Aorta (tissue), 5 donors: ENCODE data around the gene MAP3K19. TPM values are rescaled to one million over a fixed set of nuclear protein-coding genes. Genes with fewer than 3 reads are reported as not detected.

Experiments used
- ATAC-seq: fragments of 200-7000 bp; cut with Tn5 transposase; one replicate; pipeline ENCODE4 v1.9.1; 2022; ENCODE audit warnings: moderate library complexity; ENCODE audit not compliant: low FRiP score
- DNase-seq, 2 donors: peaks; one replicate each; pipeline ENCODE4 v3.0.0-alpha.2; 2020
- H3K27ac ChIP-seq, 2 donors: one replicate each; pipeline ENCODE4 v1.5.1; 2013; ENCODE audit warnings: low read length in 2 of 2, mild to moderate bottlenecking in 2 of 2, moderate library complexity in 2 of 2, control low read depth in 1 of 2, inconsistent platforms in 1 of 2, low read depth in 1 of 2
- H3K27me3 ChIP-seq, 2 donors: one replicate each; pipeline ENCODE4 v1.6.1; 2013; ENCODE audit warnings: control low read depth in 1 of 2, low read length in 1 of 2, mild to moderate bottlenecking in 1 of 2, moderate library complexity in 1 of 2; ENCODE audit not compliant: insufficient read depth in 2 of 2, control insufficient read depth in 1 of 2
- H3K36me3 ChIP-seq, 2 donors: one replicate each; pipeline ENCODE4 v1.6.1; 2013; ENCODE audit warnings: control low read depth in 1 of 2, low read length in 1 of 2, mild to moderate bottlenecking in 1 of 2; ENCODE audit not compliant: insufficient read depth in 2 of 2, control insufficient read depth in 1 of 2
- H3K4me1 ChIP-seq, 2 donors: one replicate each; pipeline ENCODE4 v1.6.1; 2013; ENCODE audit warnings: low read length in 2 of 2, control low read depth in 1 of 2, mild to moderate bottlenecking in 1 of 2, moderate library complexity in 1 of 2; ENCODE audit not compliant: insufficient read depth in 2 of 2, control insufficient read depth in 1 of 2
- H3K4me3 ChIP-seq, 2 donors: one replicate each; pipeline ENCODE4 v1.5.1; 2013; ENCODE audit warnings: low read length in 2 of 2, control low read depth in 1 of 2, mild to moderate bottlenecking in 1 of 2
- H3K9me3 ChIP-seq: one replicate; pipeline ENCODE4 v1.6.1; 2013; ENCODE audit warnings: mild to moderate bottlenecking, low read length; ENCODE audit not compliant: control insufficient read depth
- WGBS, 2 donors: extraction: QIAGEN DNeasy Blood & Tissue Kit; methylation state at CpG; one replicate each; pipeline ENCODE4 v1.1.7; 2013; 5-methylcytosine and 5-hydroxymethylcytosine counted together
- intact Hi-C, 2 donors: fragments of 100-400 bp; cut with DNase I; formaldehyde crosslinking; loops; one replicate each; pipeline versions ENCODE4 v1.14.2 to v1.15.0; 2022
- polyA plus RNA-seq, 2 donors: library from polyadenylated mRNA; stranded (reverse); fragments of 200-250 nt; gene quantifications; one replicate each; pipeline ENCODE4 v1.2.3, GENCODE V29; 2013
- total RNA-seq, 2 donors: library from RNA; stranded (reverse); fragmentation: NEBNext Ultra II Directional; extraction: Animal tissue kit (Norgen Biotek cat#: 25700); gene quantifications; one replicate each; pipeline ENCODE4 v1.2.1, GENCODE V29; 2021
- donor health status: healthy with polysubstance abuse.
- donor health status: Bipolar disorder and iron deficiency.
- donor health status: DM: no; HTN: no; CAD: no.
- donor health status: DM: no; HTN: no; CAD: no.
- donor health status: DM: yes; HTN: yes; CAD: no.

MAP3K19 gene
- total and polyA plus RNA-seq, 4 donors: not detected

- ATAC-seq: no peak
These were observed 31.2 kb upstream of the MAP3K19 start for GRCh38 chr2:135078417-135078816.

GRCh38 chr2:135076556-135076955 is 29.3 kb upstream of the MAP3K19 start:
- DNase-seq (no peak), ATAC-seq (no peak)
- 97 to 98% methylated on average over 2 of the region's 2 CpGs for WGBS, 2 donors
- no peaks in the 10 kb centered on the region for H3K27me3 ChIP-seq
- H3K36me3 ChIP-seq: no peaks in the 10 kb centered on the region
- no peaks in the 10 kb centered on the region for H3K9me3 ChIP-seq
- no peak overlapping the region for H3K27ac ChIP-seq
- peaks cover 2 to 4% of the 10 kb centered on the region in 2 donors for H3K4me1 ChIP-seq
- intact Hi-C loops: no loop called here
- no peak overlapping the region for H3K4me3 ChIP-seq

More at GRCh38 chr2:135078417-135078816, 31.2 kb upstream of the MAP3K19 start:
- DNase-seq: no peak
- intact Hi-C loops: no loop called here
- H3K36me3 ChIP-seq: no peaks in the 10 kb centered on the region
- no peaks in the 10 kb centered on the region for H3K9me3 ChIP-seq
- no peak overlapping the region for H3K4me3 ChIP-seq
- no peaks in the 10 kb centered on the region for H3K27me3 ChIP-seq
- H3K27ac ChIP-seq: no peak overlapping the region
- H3K4me1 ChIP-seq: peaks cover under 1 to 2% of the 10 kb centered on the region in 2 donors

GRCh38 chr2:135074216-135074615 is 27.0 kb upstream of the MAP3K19 start:
- H3K4me1 ChIP-seq: peaks cover 0 to 4% of the 10 kb centered on the region in 2 donors
- no peaks in the 10 kb centered on the region for H3K36me3 ChIP-seq
- ATAC-seq (no peak), DNase-seq (no peak)
- H3K27ac ChIP-seq: no peak overlapping the region
- no peaks in the 10 kb centered on the region for H3K27me3 ChIP-seq
- intact Hi-C loops: no loop called here
- WGBS, 2 donors: 84 to 90% methylated on average over 3 of the region's 3 CpGs
- H3K4me3 ChIP-seq: no peak overlapping the region
- no peaks in the 10 kb centered on the region for H3K9me3 ChIP-seq

GRCh38 chr2:135072125-135072997 is 25.1 kb upstream of the MAP3K19 start:
- Histone ChIP-seq H3K27me3 (no peaks in the 10 kb centered on the region), H3K4me1 (peaks cover 0 to 4% of the 10 kb centered on the region in 2 donors), H3K36me3 (no peaks in the 10 kb centered on the region), H3K27ac (no peak overlapping the region), H3K9me3 (no peaks in the 10 kb centered on the region), H3K4me3 (no peak overlapping the region)
- 96 to 99% methylated on average over 3 of the region's 3 CpGs for WGBS, 2 donors
- DNase-seq (no peak), ATAC-seq (no peak)
- intact Hi-C loops: no loop called here

- H3K27ac ChIP-seq: no peak overlapping the region
- intact Hi-C loops: no loop called here
These were observed 19.5 kb upstream of the MAP3K19 start for GRCh38 chr2:135066710-135067109.

GRCh38 chr2:135064149-135064548 is 16.9 kb upstream of the MAP3K19 start:
- no peak overlapping the region for H3K4me3 ChIP-seq
- no peak overlapping the region for H3K27ac ChIP-seq
- ATAC-seq: no peak
- DNase-seq: no peak
- no peaks in the 10 kb centered on the region for H3K4me1 ChIP-seq
- intact Hi-C loops: no loop called here
- peaks cover 0 to 4% of the 10 kb centered on the region in 2 donors for H3K36me3 ChIP-seq
- 55% methylated on average over 2 of the region's 2 CpGs for WGBS, 2 donors
- H3K27me3 ChIP-seq: no peaks in the 10 kb centered on the region
- H3K9me3 ChIP-seq: no peaks in the 10 kb centered on the region

More at GRCh38 chr2:135066710-135067109, 19.5 kb upstream of the MAP3K19 start:
- ATAC-seq: no peak
- WGBS, 2 donors: 0 to 9% methylated on average over 1 of the region's 1 CpG
- Histone ChIP-seq H3K4me3 (no peak overlapping the region), H3K27me3 (no peaks in the 10 kb centered on the region), H3K9me3 (no peaks in the 10 kb centered on the region), H3K4me1 (no peaks in the 10 kb centered on the region), H3K36me3 (peaks cover 0 to 1% of the 10 kb centered on the region in 2 donors)
- DNase-seq: no peak

- Histone ChIP-seq H3K9me3 (no peaks in the 10 kb centered on the region), H3K27me3 (no peaks in the 10 kb centered on the region), H3K36me3 (peaks cover 0 to 4% of the 10 kb centered on the region in 2 donors), H3K4me1 (no peaks in the 10 kb centered on the region), H3K4me3 (no peak overlapping the region), H3K27ac (no peak overlapping the region)
- intact Hi-C loops: no loop called here
- no peak for ATAC-seq
- no peak for DNase-seq
- 88 to 97% methylated on average over 1 of the region's 1 CpG for WGBS, 2 donors
These were observed 16.0 kb upstream of the MAP3K19 start for GRCh38 chr2:135063210-135063609.

- Histone ChIP-seq H3K27ac (no peak overlapping the region), H3K4me3 (no peak overlapping the region), H3K4me1 (no peaks in the 10 kb centered on the region), H3K36me3 (peaks cover 0 to 4% of the 10 kb centered on the region in 2 donors), H3K9me3 (no peaks in the 10 kb centered on the region), H3K27me3 (no peaks in the 10 kb centered on the region)
- DNase-seq: no peak
- ATAC-seq: no peak
- intact Hi-C loops: no loop called here
These were observed 12.3 kb upstream of the MAP3K19 start for GRCh38 chr2:135059577-135059976.

GRCh38 chr2:135056790-135057189 is 9.5 kb upstream of the MAP3K19 start:
- no peaks in the 10 kb centered on the region for H3K27me3 ChIP-seq
- no peak for DNase-seq
- ATAC-seq: no peak
- H3K36me3 ChIP-seq: peaks cover 0 to 2% of the 10 kb centered on the region in 2 donors
- H3K27ac ChIP-seq: no peak overlapping the region
- no peak overlapping the region for H3K4me3 ChIP-seq
- H3K9me3 ChIP-seq: no peaks in the 10 kb centered on the region
- no peaks in the 10 kb centered on the region for H3K4me1 ChIP-seq
- intact Hi-C loops: no loop called here
